Measurements from ENCODE around the gene FANCE. TPM values are rescaled to one million over a fixed set of nuclear protein-coding genes. Genes with fewer than 3 reads are reported as not detected.
A peak's percentile ranks its signal among the peaks of the same experiment; 100 is the strongest.
"Not testable (repeated sequence)": the region's sequence is repeated elsewhere in the genome, so short reads cannot be mapped to it uniquely, and the experiment has no call there.

The FANCE gene
- total RNA-seq, 4 donors from 2014 or later, result 4.1 to 6.6 (median 6.2) TPM

DNA sequence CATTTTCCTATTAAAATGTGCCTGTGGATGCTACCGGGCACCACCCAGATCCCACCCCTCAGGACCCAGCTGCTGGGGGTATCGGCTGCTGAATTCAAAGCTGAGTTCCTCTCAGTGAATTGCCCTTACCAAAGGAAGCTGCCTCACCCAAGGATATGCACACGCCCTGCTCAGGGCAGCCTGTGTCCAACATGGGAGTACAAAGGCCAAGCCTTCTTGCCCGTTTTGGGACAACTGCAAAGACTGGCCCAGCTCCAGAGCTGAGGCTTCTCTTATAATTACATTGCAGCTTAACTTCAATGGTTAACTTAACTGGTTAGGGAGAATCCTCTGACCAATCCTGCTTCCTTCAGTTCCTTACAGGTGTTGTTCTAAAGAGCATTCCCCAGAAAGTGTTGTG is 19.8 kb upstream of the FANCE start:
- peaks cover 1 to 5% of the 10 kb centered on the region in 2 donors for H3K36me3 ChIP-seq
- H3K4me3 ChIP-seq (replicated peaks in 1 of 3), result no peak overlapping the region
- H3K27me3 ChIP-seq, result no peaks in the 10 kb centered on the region
- no peak for TF ChIP-seq POLR2A (IDR thresholded peaks at IDR 0.05)
- TF ChIP-seq, protein P1, sequence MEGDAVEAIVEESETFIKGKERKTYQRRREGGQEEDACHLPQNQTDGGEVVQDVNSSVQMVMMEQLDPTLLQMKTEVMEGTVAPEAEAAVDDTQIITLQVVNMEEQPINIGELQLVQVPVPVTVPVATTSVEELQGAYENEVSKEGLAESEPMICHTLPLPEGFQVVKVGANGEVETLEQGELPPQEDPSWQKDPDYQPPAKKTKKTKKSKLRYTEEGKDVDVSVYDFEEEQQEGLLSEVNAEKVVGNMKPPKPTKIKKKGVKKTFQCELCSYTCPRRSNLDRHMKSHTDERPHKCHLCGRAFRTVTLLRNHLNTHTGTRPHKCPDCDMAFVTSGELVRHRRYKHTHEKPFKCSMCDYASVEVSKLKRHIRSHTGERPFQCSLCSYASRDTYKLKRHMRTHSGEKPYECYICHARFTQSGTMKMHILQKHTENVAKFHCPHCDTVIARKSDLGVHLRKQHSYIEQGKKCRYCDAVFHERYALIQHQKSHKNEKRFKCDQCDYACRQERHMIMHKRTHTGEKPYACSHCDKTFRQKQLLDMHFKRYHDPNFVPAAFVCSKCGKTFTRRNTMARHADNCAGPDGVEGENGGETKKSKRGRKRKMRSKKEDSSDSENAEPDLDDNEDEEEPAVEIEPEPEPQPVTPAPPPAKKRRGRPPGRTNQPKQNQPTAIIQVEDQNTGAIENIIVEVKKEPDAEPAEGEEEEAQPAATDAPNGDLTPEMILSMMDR (IDR thresholded peaks at IDR 0.05), result no peak
- 72% methylated on average over 4 of the region's 4 CpGs for WGBS, 2 donors
- no peak for DNase-seq
- intact Hi-C loops (cut with DNase I), result no loop called here
- no peaks in the 10 kb centered on the region for H3K9me3 ChIP-seq
- H3K4me1 ChIP-seq, result peaks cover 0 to 4% of the 10 kb centered on the region in 2 donors
- no peak overlapping the region for H3K27ac ChIP-seq

DNA sequence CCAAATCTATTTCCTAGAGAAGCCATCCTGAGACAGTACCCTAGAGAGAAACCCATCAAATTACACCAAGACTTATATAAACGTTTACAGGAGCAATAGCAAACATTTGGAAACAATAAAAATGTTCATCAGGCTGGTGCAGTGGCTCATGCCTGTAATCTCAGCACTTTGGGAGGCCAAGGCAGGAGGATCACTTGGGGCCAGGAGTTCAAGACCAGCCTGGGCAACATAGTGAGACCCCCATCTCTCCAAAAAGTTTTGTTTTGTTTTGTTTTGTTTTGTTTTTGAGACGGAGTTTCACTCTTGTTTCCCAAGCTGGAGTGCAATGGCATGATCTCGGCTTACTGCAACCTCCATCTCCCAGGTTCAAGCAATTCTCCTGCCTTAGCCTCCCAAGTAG is 19.4 kb upstream of the FANCE start:
- DNase-seq; H3K4me1 ChIP-seq; H3K9me3 ChIP-seq; H3K4me3 ChIP-seq (replicated peaks in 1 of 3); H3K36me3 ChIP-seq; H3K27me3 ChIP-seq; intact Hi-C loops (cut with DNase I); H3K27ac ChIP-seq: not testable (repeated sequence)
- 76 to 81% methylated on average over 3 of the region's 3 CpGs for whole genome bisulfite sequencing, 2 donors

DNA sequence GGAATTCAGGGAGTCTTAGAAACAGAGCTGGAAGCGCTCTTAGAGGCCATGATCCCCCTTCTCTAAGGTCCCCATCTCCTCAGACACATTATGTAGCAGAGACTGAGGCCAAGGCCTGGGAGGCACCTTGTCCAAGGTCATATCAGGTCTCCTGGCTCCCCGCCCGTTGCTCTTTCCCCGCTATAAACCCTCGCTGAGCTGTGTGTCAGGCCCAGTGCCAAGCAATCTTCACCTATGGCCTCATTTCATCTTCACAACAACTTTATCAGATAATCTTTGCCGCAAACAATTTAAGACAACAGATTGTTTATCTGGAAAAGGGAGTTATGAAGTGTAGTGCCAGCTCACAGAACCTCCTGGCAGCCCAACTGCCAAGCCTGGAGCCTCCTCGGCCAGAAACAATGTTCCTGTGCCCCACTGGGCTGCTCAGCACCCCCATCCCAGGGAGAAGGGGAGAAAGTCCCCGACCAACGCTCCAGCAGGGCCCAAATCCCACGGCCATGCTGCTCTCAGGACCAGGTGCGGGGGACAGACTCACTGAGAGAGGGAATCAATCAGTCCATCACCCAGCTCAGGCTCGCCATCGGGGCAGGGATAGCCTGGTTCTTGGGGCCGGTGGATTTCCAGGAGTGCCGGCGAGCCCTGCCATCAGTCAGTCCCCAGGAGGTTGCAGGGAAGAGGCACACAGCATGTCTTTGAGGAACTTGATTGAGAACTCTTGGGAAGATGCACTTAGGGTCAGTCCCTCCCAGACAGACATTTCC is 16.9 kb upstream of the FANCE start:
- TF ChIP-seq, protein P1 (IDR thresholded peaks at IDR 0.05), result no peak
- TF ChIP-seq POLR2A (IDR thresholded peaks at IDR 0.05), result no peak

DNA sequence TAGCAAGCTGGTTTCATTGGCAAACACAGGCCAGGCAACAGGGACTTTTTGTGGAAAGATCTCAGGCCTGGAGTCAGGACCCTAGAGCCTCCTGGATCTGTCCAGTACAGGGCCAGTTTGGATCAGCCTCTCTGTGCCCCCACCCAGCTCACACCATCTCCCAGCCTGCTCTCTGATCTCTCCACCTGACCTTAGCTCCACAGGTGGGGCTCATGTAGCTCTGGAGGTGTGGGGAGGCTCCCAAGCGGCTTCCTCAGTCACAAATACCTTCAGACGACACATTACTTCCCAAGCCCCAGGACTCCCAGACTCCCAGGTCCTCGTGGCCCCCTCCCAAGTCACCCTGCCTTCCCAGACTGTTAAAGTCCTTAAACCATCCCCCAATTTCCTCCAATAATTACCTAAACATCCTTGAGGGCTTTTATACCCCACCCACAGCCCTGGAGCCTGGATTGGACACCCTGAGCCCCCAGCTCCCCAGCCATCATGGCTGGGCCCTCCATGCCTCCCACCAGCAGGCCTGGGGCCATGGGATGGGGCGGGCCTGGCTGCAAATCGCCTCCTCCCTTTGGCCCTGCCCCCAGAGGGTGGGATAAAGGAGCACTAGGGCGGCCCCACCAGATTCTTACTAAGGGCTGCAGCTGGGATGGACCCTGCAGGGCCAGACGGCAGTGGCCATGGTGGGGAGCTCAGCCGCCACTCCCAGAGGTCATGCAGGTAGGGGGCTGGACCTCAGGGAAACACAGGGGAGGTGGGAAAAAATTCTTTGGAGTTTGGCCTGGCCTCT is 15.9 kb upstream of the FANCE start:
- Histone ChIP-seq H3K9me3 (no peaks in the 10 kb centered on the region), H3K36me3 (no peaks in the 10 kb centered on the region), H3K27ac (no peak overlapping the region), H3K27me3 (no peaks in the 10 kb centered on the region), H3K4me3 (replicated peaks in 1 of 3) (no peak overlapping the region), H3K4me1 (peaks cover 0 to 4% of the 10 kb centered on the region in 2 donors)
- WGBS, 2 donors, result 89 to 92% methylated on average over 6 to 8 of the region's 8 CpGs
- TF ChIP-seq, protein P1 (IDR thresholded peaks at IDR 0.05), result no peak
- TF ChIP-seq POLR2A (IDR thresholded peaks at IDR 0.05), result no peak
- intact Hi-C loops (cut with DNase I), result no loop called here
- no peak for DNase-seq

More for the DNA sequence above, 16.9 kb upstream of the FANCE start:
- Histone ChIP-seq H3K4me3 (replicated peaks in 1 of 3) (no peak overlapping the region), H3K36me3 (no peaks in the 10 kb centered on the region), H3K27me3 (no peaks in the 10 kb centered on the region), H3K4me1 (peaks cover 0 to 4% of the 10 kb centered on the region in 2 donors), H3K9me3 (no peaks in the 10 kb centered on the region), H3K27ac (no peak overlapping the region)
- WGBS, 2 donors, result 71 to 73% methylated on average over 12 to 16 of the region's 16 CpGs
- intact Hi-C loops (cut with DNase I), result no loop called here
- DNase-seq, result peak; percentile 55 to 57

DNA sequence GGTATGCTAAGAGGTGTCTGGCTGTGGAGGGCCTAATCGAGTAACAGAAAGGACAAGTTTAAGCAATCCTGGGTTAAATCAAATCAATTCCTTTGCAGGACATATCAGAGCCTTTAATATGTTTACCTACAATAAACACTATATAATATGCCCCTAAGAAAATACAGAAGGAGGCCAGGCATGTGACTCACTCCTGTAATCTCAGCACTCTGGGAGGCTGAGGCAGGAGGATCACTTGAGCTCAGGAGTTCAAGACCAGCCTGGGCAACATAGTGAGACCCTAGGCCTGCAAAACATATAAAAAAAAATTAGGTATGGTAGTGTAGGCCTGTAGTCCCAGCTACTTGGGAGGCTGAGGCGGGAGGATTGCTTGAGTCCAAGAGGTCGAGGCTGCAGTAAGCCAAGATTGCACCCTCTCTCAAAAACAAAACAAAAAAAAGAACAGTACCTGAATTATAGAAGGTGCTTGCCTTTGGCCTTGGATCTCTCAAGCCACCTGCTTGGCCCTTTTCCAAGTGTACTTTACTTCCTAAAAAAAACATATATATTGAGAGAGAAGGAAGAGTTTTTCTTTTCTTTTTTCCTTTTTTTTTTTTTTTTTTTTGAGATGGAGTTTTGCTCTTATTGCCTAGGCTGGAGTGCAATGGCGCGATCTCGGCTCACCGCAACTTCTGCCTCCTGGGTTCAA is 13.6 kb upstream of the FANCE start:
- DNase-seq; H3K36me3 ChIP-seq; H3K9me3 ChIP-seq; H3K4me1 ChIP-seq; intact Hi-C loops (cut with DNase I); H3K27me3 ChIP-seq; H3K27ac ChIP-seq; H3K4me3 ChIP-seq (replicated peaks in 1 of 3): not testable (repeated sequence)
- WGBS, 2 donors, result 85 to 86% methylated on average over 7 of the region's 7 CpGs
